Neural cell (in vitro differentiated cells): Measurements from ENCODE around the gene ADSS1.

ENCODE experiments used
- CTCF ChIP-seq: fragments of 450-650 bp; IDR thresholded peaks from 2 replicates; pipeline ENCODE4 v1.5.1; 2014; ENCODE audit warnings: antibody characterized with exemption, mild to moderate bottlenecking, moderate library complexity; ENCODE audit not compliant: poor library complexity, severe bottlenecking
- RAD21 ChIP-seq: fragments of 450-650 bp; conservative IDR thresholded peaks from 2 replicates; pipeline ENCODE4 v1.6.1; 2014; ENCODE audit warnings: antibody characterized with exemption, mild to moderate bottlenecking, moderate library complexity
- SMC3 ChIP-seq: fragments of 450-650 bp; conservative IDR thresholded peaks from 2 replicates; pipeline ENCODE4 v1.6.1; 2014; ENCODE audit warnings: antibody characterized with exemption, mild to moderate bottlenecking, moderate library complexity; ENCODE audit not compliant: poor library complexity

DNA sequence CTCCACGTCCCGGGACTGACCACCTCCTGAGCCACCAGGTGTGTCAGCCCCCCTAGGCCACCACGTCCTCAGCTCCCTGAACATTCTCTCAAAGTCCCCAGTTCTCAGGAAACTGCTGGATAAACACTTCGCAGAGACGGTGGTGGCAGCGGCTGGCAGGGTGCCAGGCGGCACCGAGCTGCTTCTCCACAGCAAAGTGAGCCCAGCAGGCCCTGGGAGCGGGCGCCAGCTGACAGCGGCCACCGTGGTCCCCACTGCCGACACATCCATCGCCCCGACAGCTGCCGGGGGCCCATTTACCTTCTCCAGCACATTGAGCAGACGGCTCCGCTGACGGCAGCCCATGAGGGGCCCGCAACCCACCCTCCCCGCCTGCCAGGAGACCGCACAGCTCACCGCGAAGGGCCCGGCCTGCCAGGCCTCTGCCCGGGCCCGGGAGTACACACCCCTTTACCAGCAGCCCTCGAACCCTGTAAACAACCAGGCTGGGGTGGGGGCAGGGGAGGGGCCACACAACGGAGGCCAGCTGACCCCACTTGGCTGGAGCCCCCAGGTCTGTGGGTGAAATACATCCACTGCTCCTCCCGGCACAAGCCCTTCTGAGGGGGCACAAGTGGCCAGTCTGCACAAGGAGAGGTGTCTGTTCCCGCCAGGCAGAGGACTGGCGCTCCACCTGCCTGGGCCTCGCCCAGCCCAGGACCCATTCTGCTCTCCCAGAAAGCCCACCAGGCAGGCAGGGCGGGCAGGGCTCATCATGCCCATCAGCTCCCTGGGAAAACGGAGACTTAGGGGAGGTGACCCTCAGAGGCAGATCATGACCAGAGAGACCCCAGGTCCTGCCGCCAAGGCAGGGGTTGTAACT, 61.0 kb downstream of the ADSS1 start:
- TF ChIP-seq SMC3 (no peak), CTCF (no peak), RAD21 (no peak)
